Parathyroid adenoma (tissue), 2 donors: ENCODE measurements around the gene LYPD1.

Experiments used
- H2AFZ ChIP-seq: fragments of 300-600 bp; sonication (generic); one replicate; pipeline ENCODE4 v1.7.0; 2017; ENCODE audit warnings: antibody characterized with exemption, mild to moderate bottlenecking
- H3K27ac ChIP-seq: fragments of 300-600 bp; sonication (generic); one replicate; pipeline ENCODE4 v1.7.0; 2017
- H3K27me3 ChIP-seq: fragments of 300-600 bp; sonication (generic); one replicate; pipeline ENCODE4 v1.7.0; 2017; ENCODE audit warnings: low read length; ENCODE audit not compliant: control insufficient read depth, insufficient read depth
- H3K36me3 ChIP-seq: fragments of 300-600 bp; sonication (generic); one replicate; pipeline ENCODE4 v1.7.0; 2017; ENCODE audit warnings: low read length; ENCODE audit not compliant: control insufficient read depth, insufficient read depth
- H3K4me1 ChIP-seq: fragments of 300-600 bp; sonication (generic); one replicate; pipeline ENCODE4 v1.7.0; 2017; ENCODE audit warnings: control low read depth
- H3K4me2 ChIP-seq: fragments of 300-600 bp; sonication (generic); one replicate; pipeline ENCODE4 v1.7.0; 2017; ENCODE audit warnings: low read length
- H3K4me3 ChIP-seq: fragments of 300-600 bp; sonication (generic); one replicate; pipeline ENCODE4 v1.7.0; 2017; ENCODE audit warnings: low read depth, low read length
- H3K79me2 ChIP-seq: fragments of 300-600 bp; sonication (generic); one replicate; pipeline ENCODE4 v1.7.0; 2017; ENCODE audit warnings: control low read depth
- H3K9ac ChIP-seq: fragments of 300-600 bp; sonication (generic); one replicate; pipeline ENCODE4 v1.7.0; 2017; ENCODE audit warnings: mild to moderate bottlenecking
- H3K9me3 ChIP-seq: fragments of 300-600 bp; sonication (generic); one replicate; pipeline ENCODE4 v1.7.0; 2017; ENCODE audit warnings: low read length; ENCODE audit not compliant: control insufficient read depth
- CTCF ChIP-seq: fragments of 300-600 bp; sonication (generic); IDR thresholded peaks from one replicate; pipeline ENCODE4 v1.7.0; 2017; ENCODE audit warnings: antibody characterized with exemption, mild to moderate bottlenecking
- donor health status: primary hyperparathyroidism.

The LYPD1 gene

GRCh38 chr2:132609101-132609890 lies 60.7 kb downstream of the LYPD1 start:
- no peak for TF ChIP-seq CTCF
- Histone ChIP-seq H3K4me2 (no peak overlapping the region), H3K27me3 (no peaks in the 10 kb centered on the region), H3K9me3 (no peaks in the 10 kb centered on the region), H2AFZ (no peak overlapping the region), H3K4me3 (no peak overlapping the region), H3K27ac (no peak overlapping the region), H3K9ac (no peak overlapping the region), H3K4me1 (no peaks in the 10 kb centered on the region), H3K36me3 (no peaks in the 10 kb centered on the region), H3K79me2 (no peaks in the 10 kb centered on the region)

GRCh38 chr2:132608311-132608710 lies 61.7 kb downstream of the LYPD1 start:
- no peak for TF ChIP-seq CTCF
- Histone ChIP-seq H3K27me3 (no peaks in the 10 kb centered on the region), H3K4me3 (no peak overlapping the region), H3K36me3 (no peaks in the 10 kb centered on the region), H3K79me2 (no peaks in the 10 kb centered on the region), H3K9ac (no peak overlapping the region), H2AFZ (no peak overlapping the region), H3K9me3 (no peaks in the 10 kb centered on the region), H3K4me2 (no peak overlapping the region), H3K27ac (no peak overlapping the region), H3K4me1 (no peaks in the 10 kb centered on the region)

GRCh38 chr2:132607426-132608090 lies 62.4 kb downstream of the LYPD1 start:
- H3K36me3 ChIP-seq = no peaks in the 10 kb centered on the region
- no peaks in the 10 kb centered on the region for H3K79me2 ChIP-seq
- H3K9me3 ChIP-seq = no peaks in the 10 kb centered on the region
- no peak overlapping the region for H3K4me3 ChIP-seq
- H3K27me3 ChIP-seq = no peaks in the 10 kb centered on the region
- H2AFZ ChIP-seq = no peak overlapping the region
- no peak overlapping the region for H3K4me2 ChIP-seq
- H3K27ac ChIP-seq = no peak overlapping the region
- H3K4me1 ChIP-seq = no peaks in the 10 kb centered on the region
- no peak overlapping the region for H3K9ac ChIP-seq
- TF ChIP-seq CTCF = no peak

GRCh38 chr2:132606649-132607048 lies 63.4 kb downstream of the LYPD1 start:
- no peak for TF ChIP-seq CTCF
- H3K9ac ChIP-seq = no peak overlapping the region
- no peaks in the 10 kb centered on the region for H3K9me3 ChIP-seq
- H3K27me3 ChIP-seq = no peaks in the 10 kb centered on the region
- H3K79me2 ChIP-seq = no peaks in the 10 kb centered on the region
- no peaks in the 10 kb centered on the region for H3K36me3 ChIP-seq
- H3K27ac ChIP-seq = no peak overlapping the region
- H3K4me2 ChIP-seq = no peak overlapping the region
- H2AFZ ChIP-seq = no peak overlapping the region
- H3K4me1 ChIP-seq = no peaks in the 10 kb centered on the region
- no peak overlapping the region for H3K4me3 ChIP-seq
